Fibroblast of pulmonary artery (primary cell): Measurements from ENCODE around the gene APOC1.

ENCODE experiments used
- DNase-seq: peaks from one replicate; pipeline ENCODE4 v3.0.0-alpha.2; 2010; ENCODE audit warnings: low read depth
- H3K4me3 ChIP-seq: replicated peaks from 2 replicates; pipeline ENCODE4 v1.5.1; 2011; ENCODE audit warnings: low read depth, mild to moderate bottlenecking, control low read depth, low read length, moderate library complexity
- CTCF ChIP-seq: IDR thresholded peaks from 2 replicates; pipeline ENCODE4 v1.5.1; 2011; ENCODE audit warnings: mild to moderate bottlenecking, control low read depth, low read length, inconsistent platforms; ENCODE audit errors: missing control alignments

Gene APOC1

GRCh38 chr19:44900328-44901244 lies 13.8 kb upstream of the APOC1 start:
- no peak for DNase-seq
- H3K4me3 ChIP-seq: no peak overlapping the region
- TF ChIP-seq CTCF: no peak

- H3K4me3 ChIP-seq: no peak overlapping the region
- no peak for DNase-seq
- TF ChIP-seq CTCF: no peak
These were observed 11.2 kb upstream of the APOC1 start for GRCh38 chr19:44903216-44903601.

- no peak overlapping the region for H3K4me3 ChIP-seq
- peak; percentile 72 for DNase-seq
- TF ChIP-seq CTCF: peak; percentile 93
These were observed 10.6 kb upstream of the APOC1 start for GRCh38 chr19:44903602-44904425.

GRCh38 chr19:44904426-44904994 lies 9.9 kb upstream of the APOC1 start:
- H3K4me3 ChIP-seq: no peak overlapping the region
- no peak for DNase-seq
- TF ChIP-seq CTCF: peak; percentile 22

GRCh38 chr19:44905437-44906160 lies 8.8 kb upstream of the APOC1 start, which contains the start of gene APOE:
TSS of gene APOE (plus strand) at chr19:44905796. CDS start at chr19:44906625, 829 bp downstream.
- no peak for TF ChIP-seq CTCF
- peak; percentile 72 for DNase-seq
- H3K4me3 ChIP-seq: peak within 1 kb of the TSS; percentile 77

GRCh38 chr19:44907613-44908012 lies 6.8 kb upstream of the APOC1 start:
- no peak for DNase-seq
- no peak for TF ChIP-seq CTCF
- H3K4me3 ChIP-seq: peak overlapping the region; percentile 24
